Jurkat, Clone E6-1 (cell line): ENCODE data around the gene HDAC10.

Source experiments
- DNase-seq: peaks from one replicate; pipeline ENCODE4 v3.0.0-alpha.2; 2011; ENCODE audit warnings: low read depth, low spot score
- H3K4me3 ChIP-seq: 2 replicates; pipeline ENCODE4 v1.5.1; 2011; ENCODE audit warnings: mild to moderate bottlenecking, low read length, control low read depth, moderate library complexity

The HDAC10 gene

DNA sequence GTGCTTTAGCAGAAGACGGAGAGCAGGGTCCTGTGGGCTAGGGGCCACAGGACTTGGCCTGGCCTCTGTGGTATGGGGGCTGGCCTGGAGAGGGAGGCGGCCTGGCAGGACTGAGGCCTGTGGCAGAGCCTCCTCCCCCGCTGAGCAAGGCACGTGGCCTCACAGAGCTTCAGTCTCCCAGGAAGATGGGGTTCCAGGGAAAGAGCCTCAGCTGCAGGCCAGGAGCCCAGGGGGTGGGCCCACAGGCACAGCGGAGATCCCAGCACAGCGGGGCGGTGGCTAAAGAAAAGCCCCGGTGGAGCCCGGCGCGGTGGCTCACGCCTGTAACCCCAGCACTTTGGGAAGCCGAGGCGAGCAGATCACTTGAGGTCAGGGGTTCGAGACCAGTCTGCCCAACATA lies 8.2 kb upstream of the HDAC10 start:
- DNase-seq: no peak

DNA sequence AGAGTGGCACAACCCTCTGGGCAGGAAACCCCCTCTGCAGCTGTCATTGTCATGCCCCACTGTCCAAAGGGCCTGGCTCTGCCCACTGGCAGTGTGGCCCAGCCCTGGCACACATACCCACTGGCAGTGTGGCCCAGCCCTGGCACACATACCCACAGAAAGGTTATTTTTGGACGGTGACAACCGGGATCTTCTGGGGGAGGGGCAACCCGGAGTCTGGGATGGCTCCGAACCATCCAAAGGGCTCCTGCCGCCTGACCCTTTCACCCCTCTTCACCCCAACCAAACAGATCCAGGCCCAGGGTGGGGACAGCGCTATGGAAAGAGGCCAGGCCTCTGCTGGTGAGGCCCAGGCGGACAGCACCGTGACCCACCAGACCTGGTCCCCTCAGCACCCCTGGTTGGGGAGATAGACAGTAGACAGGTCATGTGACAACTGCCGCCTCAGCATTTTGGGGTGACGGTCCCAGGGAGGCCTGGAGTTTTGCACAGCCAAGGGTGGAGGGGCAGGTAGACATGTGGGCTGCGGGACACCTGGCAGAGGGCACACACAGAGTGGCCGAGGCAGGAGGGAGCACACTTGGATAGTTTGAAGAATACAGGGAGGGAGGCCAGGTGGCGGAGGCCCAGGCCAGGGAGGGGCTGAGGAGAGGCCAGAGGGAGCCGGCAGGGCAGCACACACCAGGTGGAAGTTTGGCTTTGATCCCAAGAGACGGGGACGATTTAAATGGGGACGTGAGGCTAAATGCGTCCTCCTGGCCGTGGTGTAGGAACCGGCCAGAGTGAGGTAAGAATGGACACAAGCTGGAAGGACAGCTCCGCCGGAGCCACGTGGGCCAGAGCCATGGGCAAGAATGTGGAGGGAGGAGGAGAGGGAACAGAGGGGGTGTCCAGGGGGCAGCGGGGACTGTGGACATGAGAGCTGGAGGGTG lies 7.6 kb upstream of the HDAC10 start:
- no peak overlapping the region for H3K4me3 ChIP-seq
- DNase-seq: no peak

More for the DNA sequence above, 8.2 kb upstream of the HDAC10 start:
- no peak overlapping the region for H3K4me3 ChIP-seq

GRCh38 chr22:50257451-50258360 lies 6.6 kb upstream of the HDAC10 start:
- no peak for DNase-seq
- H3K4me3 ChIP-seq: no peak overlapping the region

DNA sequence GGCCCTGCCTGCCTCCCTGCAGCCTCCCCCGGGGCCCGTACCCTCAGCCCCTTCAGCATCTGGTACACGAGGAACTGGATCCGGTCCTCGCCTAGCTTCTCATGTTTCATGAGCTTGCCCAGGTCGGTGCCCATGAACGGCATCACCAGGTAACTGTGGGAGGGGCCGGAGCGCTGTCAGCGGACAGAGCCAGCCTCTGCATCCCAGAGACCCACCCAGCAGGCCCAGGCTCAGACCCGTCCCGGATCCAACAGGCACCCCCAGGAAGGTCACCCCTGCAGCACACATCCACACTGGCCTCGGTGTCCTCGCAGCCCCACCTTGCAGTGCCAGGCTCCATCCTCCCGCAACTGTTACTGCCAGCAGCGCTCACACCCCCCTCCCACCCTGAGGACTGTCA lies 6.0 kb upstream of the HDAC10 start:
- no peak overlapping the region for H3K4me3 ChIP-seq
- DNase-seq: no peak

GRCh38 chr22:50256258-50256862 lies 5.3 kb upstream of the HDAC10 start:
- H3K4me3 ChIP-seq: no peak overlapping the region
- no peak for DNase-seq

- DNase-seq: no peak
- H3K4me3 ChIP-seq: no peak overlapping the region
Measured at GRCh38 chr22:50255607-50256006, 4.5 kb upstream of the HDAC10 start.

GRCh38 chr22:50255099-50255498 lies 4.0 kb upstream of the HDAC10 start:
- no peak overlapping the region for H3K4me3 ChIP-seq
- DNase-seq: no peak

- H3K4me3 ChIP-seq: no peak overlapping the region
- DNase-seq: no peak
Measured at GRCh38 chr22:50253941-50254340, 2.9 kb upstream of the HDAC10 start.

DNA sequence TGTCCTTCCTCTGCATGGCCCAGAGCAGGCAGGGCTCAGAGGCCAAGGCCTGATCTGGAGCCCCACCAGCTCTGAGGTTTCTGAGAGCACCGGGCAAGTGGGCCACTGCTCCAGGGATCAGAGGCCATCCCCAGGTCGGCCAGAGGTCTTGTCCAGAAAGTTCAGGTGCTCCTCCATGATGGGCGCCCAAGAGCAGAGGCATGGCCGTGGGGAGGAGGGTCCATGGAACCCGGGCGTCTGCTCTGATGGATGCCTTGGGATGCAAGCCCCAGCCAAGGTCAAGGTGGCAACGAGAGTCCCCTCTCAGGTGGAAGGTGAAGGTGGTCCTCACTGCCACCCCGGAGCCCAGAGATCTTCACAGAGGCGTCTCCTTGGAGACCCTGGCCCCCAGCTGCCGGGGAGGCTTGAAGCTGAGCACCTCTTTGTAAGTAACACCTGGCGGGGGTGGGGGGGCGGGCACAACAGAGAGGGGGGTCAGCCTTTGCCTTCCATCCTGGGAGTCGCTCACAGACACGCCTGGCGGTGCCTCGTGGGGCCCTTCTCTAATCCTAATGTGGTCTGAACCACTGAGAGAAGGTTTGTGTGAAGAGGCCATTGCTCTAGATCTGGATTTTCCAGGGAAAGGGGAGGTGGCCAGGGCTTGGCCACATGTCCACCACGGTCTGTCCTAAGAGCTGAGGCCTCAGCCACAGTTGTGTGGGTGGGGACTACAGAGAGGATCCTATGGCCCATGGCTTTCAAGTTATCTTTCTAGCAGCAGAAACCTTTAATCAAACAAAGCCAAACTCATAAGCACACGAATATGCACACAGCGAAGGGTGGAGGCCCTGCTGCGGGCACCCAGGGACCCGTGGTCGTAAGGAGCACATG lies 2.2 kb upstream of the HDAC10 start:
- H3K4me3 ChIP-seq: no peak overlapping the region
- no peak for DNase-seq

GRCh38 chr22:50252082-50253045 lies 1.3 kb upstream of the HDAC10 start:
- H3K4me3 ChIP-seq: no peak overlapping the region
- peak; percentile 26 for DNase-seq

GRCh38 chr22:50251477-50252081 lies 514 bp upstream of the HDAC10 start:
- no peak for DNase-seq
- H3K4me3 ChIP-seq: peak overlapping the region; percentile 86

GRCh38 chr22:50250249-50250554 lies 863 bp downstream of the HDAC10 start:
- DNase-seq: no peak
- peak overlapping the region; percentile 86 for H3K4me3 ChIP-seq

- DNase-seq: no peak
- H3K4me3 ChIP-seq: peak overlapping the region; percentile 86
Measured at GRCh38 chr22:50249341-50250248, 1.5 kb downstream of the HDAC10 start.

GRCh38 chr22:50248196-50249081 lies 2.6 kb downstream of the HDAC10 start:
- DNase-seq: no peak

GRCh38 chr22:50247748-50248147 lies 3.3 kb downstream of the HDAC10 start:
- no peak for DNase-seq
- no peak overlapping the region for H3K4me3 ChIP-seq

More at GRCh38 chr22:50248196-50249081, 2.6 kb downstream of the HDAC10 start:
- no peak overlapping the region for H3K4me3 ChIP-seq
